HUES48 (cell line): ENCODE results near the gene LRPAP1.

Experiments
- H3K27ac ChIP-seq: one replicate; pipeline ENCODE4 v1.7.0; 2013; ENCODE audit warnings: low read depth, low read length, inconsistent platforms
- H3K27me3 ChIP-seq: 2 replicates; pipeline ENCODE4 v1.6.1; 2013; ENCODE audit warnings: mild to moderate bottlenecking, low read length; ENCODE audit not compliant: control insufficient read depth, insufficient read depth
- H3K36me3 ChIP-seq: 2 replicates; pipeline ENCODE4 v1.6.1; 2013; ENCODE audit warnings: low read length; ENCODE audit not compliant: control insufficient read depth, insufficient read depth
- H3K4me1 ChIP-seq: 2 replicates; pipeline ENCODE4 v1.6.1; 2013; ENCODE audit warnings: mild to moderate bottlenecking, low read length; ENCODE audit not compliant: control insufficient read depth, insufficient read depth
- H3K4me3 ChIP-seq: 2 replicates; pipeline ENCODE4 v1.5.1; 2013; ENCODE audit warnings: mild to moderate bottlenecking, low read depth, low read length
- H3K9ac ChIP-seq: 2 replicates; pipeline ENCODE4 v1.6.1; 2013; ENCODE audit warnings: mild to moderate bottlenecking, low read depth, low read length, moderate library complexity
- H3K9me3 ChIP-seq: 2 replicates; pipeline ENCODE4 v1.6.1; 2013; ENCODE audit warnings: low read length; ENCODE audit not compliant: control insufficient read depth, insufficient read depth

Gene LRPAP1

GRCh38 chr4:3489451-3489962 lies 42.7 kb downstream of the LRPAP1 start:
- peaks cover 24% of the 10 kb centered on the region for H3K4me1 ChIP-seq
- peaks cover 100% of the 10 kb centered on the region for H3K27me3 ChIP-seq
- no peak overlapping the region for H3K9ac ChIP-seq
- H3K4me3 ChIP-seq = no peak overlapping the region
- no peaks in the 10 kb centered on the region for H3K9me3 ChIP-seq
- no peak overlapping the region for H3K27ac ChIP-seq
- H3K36me3 ChIP-seq = no peaks in the 10 kb centered on the region

- Histone ChIP-seq H3K4me1 (peaks cover 19% of the 10 kb centered on the region), H3K4me3 (no peak overlapping the region), H3K27me3 (peaks cover 100% of the 10 kb centered on the region), H3K27ac (no peak overlapping the region), H3K36me3 (no peaks in the 10 kb centered on the region), H3K9ac (no peak overlapping the region), H3K9me3 (no peaks in the 10 kb centered on the region)
Measured at GRCh38 chr4:3488820-3489219, 43.4 kb downstream of the LRPAP1 start.

- Histone ChIP-seq H3K4me1 (peaks cover 17% of the 10 kb centered on the region), H3K27ac (no peak overlapping the region), H3K9me3 (no peaks in the 10 kb centered on the region), H3K4me3 (no peak overlapping the region), H3K36me3 (no peaks in the 10 kb centered on the region), H3K27me3 (peaks cover 97% of the 10 kb centered on the region), H3K9ac (no peak overlapping the region)
Measured at GRCh38 chr4:3487861-3488260, 44.4 kb downstream of the LRPAP1 start.

DNA sequence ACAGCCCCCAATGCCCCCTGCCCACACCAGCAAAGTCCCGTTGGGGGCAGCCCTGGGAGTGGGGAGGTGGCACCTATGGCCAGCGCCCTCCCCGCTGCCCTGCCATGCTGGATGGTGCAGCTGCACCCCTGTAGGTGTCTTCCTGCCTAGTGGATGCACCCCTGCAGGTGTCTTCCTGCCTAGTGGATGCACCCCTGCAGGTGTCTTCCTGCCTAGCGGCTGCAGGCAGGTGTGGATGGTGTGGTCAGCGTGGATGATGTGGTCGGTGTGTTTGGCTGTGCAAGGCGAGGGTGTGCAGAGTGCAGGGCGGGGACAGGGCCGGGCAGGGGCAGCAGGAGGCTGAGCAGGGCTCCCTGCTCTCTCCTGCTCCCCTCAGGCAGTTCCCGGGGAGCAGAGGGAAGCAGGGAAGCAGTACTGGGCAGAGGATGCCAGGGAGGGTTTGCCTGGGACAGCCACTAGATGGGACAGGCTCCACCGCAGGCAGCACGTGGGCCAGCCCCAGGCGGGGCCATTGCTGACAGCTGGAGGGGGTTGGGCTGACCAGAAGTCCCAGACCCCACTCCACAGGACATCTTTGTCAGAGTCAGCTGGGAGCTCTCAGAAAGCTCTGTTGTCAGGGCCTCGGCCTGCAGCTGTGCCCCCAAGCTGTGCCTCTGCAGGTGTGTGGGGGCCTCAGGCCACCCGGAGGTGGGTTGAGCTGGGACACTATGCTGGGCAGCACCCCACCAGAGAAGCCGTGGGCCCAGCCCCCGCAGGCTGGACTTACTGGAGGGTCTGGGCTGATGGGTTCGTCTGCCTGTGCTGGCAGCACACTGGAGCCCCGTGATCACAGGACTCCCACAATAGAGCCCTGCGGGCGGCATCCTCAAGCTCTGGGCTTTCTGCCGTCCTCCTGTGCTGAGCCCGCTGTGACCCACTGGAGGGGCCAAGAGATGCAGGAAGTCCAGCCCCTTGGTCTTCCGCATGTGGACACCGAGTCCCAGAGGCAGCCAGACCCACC lies 45.4 kb downstream of the LRPAP1 start:
- no peak overlapping the region for H3K27ac ChIP-seq
- H3K9ac ChIP-seq = no peak overlapping the region
- H3K9me3 ChIP-seq = no peaks in the 10 kb centered on the region
- H3K27me3 ChIP-seq = peaks cover 96% of the 10 kb centered on the region
- peaks cover 18% of the 10 kb centered on the region for H3K4me1 ChIP-seq
- no peaks in the 10 kb centered on the region for H3K36me3 ChIP-seq
- H3K4me3 ChIP-seq = no peak overlapping the region

DNA sequence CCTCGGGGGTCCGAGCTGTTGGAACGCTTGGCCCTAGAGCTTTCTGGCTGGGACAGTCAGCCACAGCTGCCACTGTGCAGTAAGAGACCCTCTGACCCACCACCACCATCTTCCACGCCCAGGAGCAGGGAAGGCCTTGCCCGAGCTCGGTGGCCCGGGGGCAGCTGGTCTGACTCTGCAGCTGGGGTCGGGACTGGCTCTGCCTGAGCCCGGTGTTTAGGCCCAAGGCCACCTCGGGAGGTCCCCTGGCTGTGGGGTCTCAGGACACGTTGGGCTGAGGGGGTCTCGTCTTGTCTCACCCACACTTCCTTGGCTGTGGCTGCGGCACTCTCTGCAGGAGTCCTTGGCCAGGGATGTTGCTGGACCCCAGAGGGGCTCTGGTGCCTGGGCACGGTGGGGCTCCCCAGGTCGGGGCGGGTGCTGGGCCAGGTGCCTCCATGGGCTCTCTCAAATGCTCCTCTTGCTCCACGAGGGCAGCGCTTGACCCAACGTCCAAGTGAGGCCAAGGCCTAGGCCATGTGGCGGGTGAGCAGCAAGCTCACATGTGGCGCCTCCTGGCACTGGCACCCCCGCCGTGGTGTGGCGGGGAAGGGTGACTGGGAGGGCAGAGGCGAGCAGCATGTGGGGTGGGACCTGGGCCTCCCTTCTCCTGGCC lies 46.2 kb downstream of the LRPAP1 start:
- Histone ChIP-seq H3K27ac (no peak overlapping the region), H3K27me3 (peaks cover 94% of the 10 kb centered on the region), H3K4me1 (peaks cover 25% of the 10 kb centered on the region), H3K36me3 (no peaks in the 10 kb centered on the region), H3K9me3 (no peaks in the 10 kb centered on the region), H3K9ac (no peak overlapping the region), H3K4me3 (no peak overlapping the region)

- Histone ChIP-seq H3K36me3 (no peaks in the 10 kb centered on the region), H3K9me3 (no peaks in the 10 kb centered on the region), H3K27ac (no peak overlapping the region), H3K4me3 (no peak overlapping the region), H3K4me1 (peaks cover 28% of the 10 kb centered on the region), H3K27me3 (peaks cover 86% of the 10 kb centered on the region), H3K9ac (no peak overlapping the region)
Measured at GRCh38 chr4:3485011-3485791, 47.0 kb downstream of the LRPAP1 start.

GRCh38 chr4:3484057-3484973 lies 47.9 kb downstream of the LRPAP1 start:
- Histone ChIP-seq H3K9me3 (no peaks in the 10 kb centered on the region), H3K36me3 (no peaks in the 10 kb centered on the region), H3K4me1 (peaks cover 28% of the 10 kb centered on the region), H3K9ac (no peak overlapping the region), H3K4me3 (no peak overlapping the region), H3K27me3 (peaks cover 82% of the 10 kb centered on the region), H3K27ac (no peak overlapping the region)

DNA sequence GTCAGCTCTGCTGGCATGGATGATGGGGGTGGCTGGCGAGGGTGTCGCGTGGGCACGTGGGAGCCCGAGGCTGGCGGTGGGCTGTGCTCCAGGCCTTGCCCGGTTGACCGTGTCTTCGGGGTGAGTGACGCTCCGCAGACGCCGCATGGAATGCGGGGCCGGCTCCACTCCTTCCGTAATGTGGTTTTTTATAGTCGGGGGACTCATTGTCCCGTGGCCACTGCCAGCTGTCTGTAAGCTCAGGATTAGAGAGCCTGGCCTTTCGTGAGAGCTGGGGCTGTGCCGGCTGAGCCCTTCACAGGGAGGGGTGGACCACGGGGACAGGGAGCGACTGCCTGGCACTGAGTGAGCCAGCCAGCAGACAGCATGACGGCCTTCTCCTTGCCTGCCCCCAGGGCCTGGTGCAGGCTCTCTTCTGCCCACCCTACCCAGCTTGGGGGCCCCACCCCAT lies 48.7 kb downstream of the LRPAP1 start:
- no peaks in the 10 kb centered on the region for H3K36me3 ChIP-seq
- H3K9me3 ChIP-seq = no peaks in the 10 kb centered on the region
- peaks cover 82% of the 10 kb centered on the region for H3K27me3 ChIP-seq
- H3K9ac ChIP-seq = no peak overlapping the region
- no peak overlapping the region for H3K27ac ChIP-seq
- peaks cover 28% of the 10 kb centered on the region for H3K4me1 ChIP-seq
- H3K4me3 ChIP-seq = no peak overlapping the region

GRCh38 chr4:3482707-3483106 lies 49.5 kb downstream of the LRPAP1 start:
- no peak overlapping the region for H3K9ac ChIP-seq
- no peaks in the 10 kb centered on the region for H3K9me3 ChIP-seq
- H3K27ac ChIP-seq = no peak overlapping the region
- no peak overlapping the region for H3K4me3 ChIP-seq
- peaks cover 77% of the 10 kb centered on the region for H3K27me3 ChIP-seq
- peaks cover 28% of the 10 kb centered on the region for H3K4me1 ChIP-seq
- no peaks in the 10 kb centered on the region for H3K36me3 ChIP-seq
